ENCODE measurements around the gene TENT4A. TPM values are rescaled to one million over a fixed set of nuclear protein-coding genes. Genes with fewer than 3 reads are reported as not detected.

Gene TENT4A
- total RNA-seq, 1 experiment from 2014 or later = 21.6 TPM

Other genes with a start within 250 kb of the TENT4A start
- gene NSUN2, start 80.4 kb upstream of the TENT4A start, total RNA-seq (2014; rRNA removed; shearing (Covaris generic)) = 53.0 and 54.2 TPM in 2 replicates
- 9.7 and 11.2 TPM in 2 replicates for gene SRD5A1, start 80.0 kb upstream of the TENT4A start, total RNA-seq (2014; rRNA removed; shearing (Covaris generic))